Transverse colon (tissue), 4 donors: ENCODE data around the gene INPP1.

Experiments used
- CTCF ChIP-seq, 5 experiments: fragments of 200-600 bp in 3 of 5; fragments of 450-650 bp in 2 of 5; sonication (generic) in 3 of 5; IDR thresholded peaks; 1 replicate in 2 of 5; 2 replicates in 3 of 5; pipeline ENCODE4 v1.5.1; 2016 to 2017; ENCODE audit warnings: antibody characterized with exemption in 5 of 5, inconsistent platforms in 3 of 5, mild to moderate bottlenecking in 2 of 5, moderate library complexity in 1 of 5
- EP300 ChIP-seq: sonication (generic); formaldehyde crosslinking; IDR thresholded peaks from one replicate; pipeline ENCODE4 v1.6.1; 2017; ENCODE audit warnings: antibody characterized with exemption, low read depth
- POLR2A ChIP-seq: fragments of 450-650 bp; IDR thresholded peaks from one replicate; pipeline ENCODE4 v1.6.1; 2016; ENCODE audit warnings: antibody characterized with exemption, mild to moderate bottlenecking, moderate library complexity
- POLR2AphosphoS5 ChIP-seq, 3 donors: sonication (generic); formaldehyde crosslinking; IDR thresholded peaks; one replicate each; pipeline ENCODE4 v1.6.1; 2016; ENCODE audit warnings: antibody characterized with exemption in 3 of 3

GRCh38 chr2:190343089-190343535 lies 277 bp upstream of the INPP1 start:
- no peak for TF ChIP-seq CTCF (IDR thresholded peaks at IDR 0.05)
- no peak for TF ChIP-seq POLR2A
- TF ChIP-seq EP300 = no peak
- TF ChIP-seq POLR2AphosphoS5 (IDR thresholded peaks at IDR 0.05) = no peak
